K562 (cell line): ENCODE measurements around the gene CREB3L1. TPM values are rescaled to one million over a fixed set of nuclear protein-coding genes. Genes with fewer than 3 reads are reported as not detected.

Source experiments
- ADNP ChIP-seq: fragments of 200-800 bp; sonication (Bioruptor generic); IDR thresholded peaks from 2 replicates; pipeline ENCODE4 v1.6.1; 2016; ENCODE audit warnings: missing genetic modification characterization, missing compliant biosample characterization
- BACH1 ChIP-seq: fragments of 200-800 bp; sonication (Bioruptor generic); IDR thresholded peaks from 2 replicates; pipeline ENCODE4 v1.6.1; 2016; ENCODE audit warnings: missing genetic modification characterization, missing compliant biosample characterization
- CHD1 ChIP-seq: fragments of 200-600 bp; sonication (generic); IDR thresholded peaks from one replicate; pipeline ENCODE4 v1.6.1; 2012; ENCODE audit warnings: mild to moderate bottlenecking, moderate library complexity, low read length, inconsistent platforms
- CSDE1 ChIP-seq, 2 experiments: fragments of 450-650 bp; IDR thresholded peaks; 2 replicates each; pipeline ENCODE4 v1.6.1; 2016; ENCODE audit warnings: mild to moderate bottlenecking in 1 of 2
- EGR1 ChIP-seq: fragments of 450-650 bp; conservative IDR thresholded peaks from 2 replicates; pipeline ENCODE4 v1.6.1; 2017; ENCODE audit warnings: mild to moderate bottlenecking
- ELF4 ChIP-seq: fragments of 450-650 bp; formaldehyde crosslinking; IDR thresholded peaks from 2 replicates; pipeline ENCODE4 v1.4.0; 2022; ENCODE audit warnings: missing genetic modification characterization
- EP400 ChIP-seq: fragments of 450-650 bp; IDR thresholded peaks from 2 replicates; pipeline ENCODE4 v1.6.1; 2017; ENCODE audit warnings: antibody characterized with exemption, mild to moderate bottlenecking, moderate library complexity
- ETS2 ChIP-seq: IDR thresholded peaks from 2 replicates; pipeline ENCODE4 v1.6.1; 2016; ENCODE audit warnings: borderline replicate concordance, missing genetic modification characterization, mild to moderate bottlenecking, moderate library complexity, missing compliant biosample characterization; ENCODE audit not compliant: poor library complexity, severe bottlenecking
- EZH2 ChIP-seq: IDR thresholded peaks from 2 replicates; pipeline ENCODE4 v1.6.1; 2012; ENCODE audit warnings: low read depth, mild to moderate bottlenecking, inconsistent platforms, low read length, borderline replicate concordance
- FOS ChIP-seq: IDR thresholded peaks from 3 replicates; pipeline ENCODE4 v1.6.1; 2011; ENCODE audit not compliant: insufficient read length; ENCODE audit errors: extremely low read depth
- HDAC6 ChIP-seq: IDR thresholded peaks from 2 replicates; pipeline ENCODE4 v1.6.1; 2012; ENCODE audit warnings: low read depth, mild to moderate bottlenecking, control low read depth, inconsistent platforms, low read length, moderate library complexity
- HNRNPLL ChIP-seq: fragments of 200-400 bp; formaldehyde crosslinking; IDR thresholded peaks from 2 replicates; pipeline ENCODE4 v1.6.1; 2017; ENCODE audit warnings: low read length, low read depth, mild to moderate bottlenecking; ENCODE audit not compliant: poor library complexity, severe bottlenecking
- HNRNPUL1 ChIP-seq: fragments of 200-400 bp; formaldehyde crosslinking; IDR thresholded peaks from 2 replicates; pipeline ENCODE4 v1.6.1; 2017; ENCODE audit warnings: low read length
- MED1 ChIP-seq: sonication (generic); formaldehyde crosslinking; IDR thresholded peaks from 2 replicates; pipeline ENCODE4 v1.8.1; 2023; ENCODE audit warnings: missing genetic modification reagents, borderline replicate concordance
- NR2C2 ChIP-seq, 2 experiments: fragments of 200-800 bp in 1 of 2; sonication (Bioruptor generic) in 1 of 2; sonication (generic) in 1 of 2; formaldehyde crosslinking in 1 of 2; IDR thresholded peaks; 2 replicates each; pipeline versions ENCODE4 v1.6.1 to v1.8.0; 2016 to 2022; ENCODE audit warnings: mild to moderate bottlenecking in 1 of 2, missing compliant biosample characterization in 1 of 2, missing genetic modification characterization in 1 of 2, missing genetic modification reagents in 1 of 2
- PML ChIP-seq: IDR thresholded peaks from 2 replicates; pipeline ENCODE4 v1.6.1; 2012; ENCODE audit warnings: low read length, inconsistent platforms
- RFX7 ChIP-seq: fragments of 250-450 bp; sonication (Bioruptor Pico); IDR thresholded peaks from 2 replicates; pipeline ENCODE4 v1.5.1; 2021; ENCODE audit warnings: mild to moderate bottlenecking
- SP1 ChIP-seq: sonication (generic); formaldehyde crosslinking; IDR thresholded peaks from 2 replicates; pipeline ENCODE4 v1.8.1; 2022; ENCODE audit warnings: mild to moderate bottlenecking, missing genetic modification reagents
- SUPT5H ChIP-seq: fragments of 450-650 bp; IDR thresholded peaks from 2 replicates; pipeline ENCODE4 v1.6.1; 2016
- ZNF174 ChIP-seq: fragments of 250-450 bp; sonication (Bioruptor Pico); IDR thresholded peaks from 2 replicates; pipeline ENCODE4 v1.4.0; 2020; ENCODE audit warnings: mild to moderate bottlenecking
- ZNF232 ChIP-seq: sonication (generic); formaldehyde crosslinking; IDR thresholded peaks from 2 replicates; pipeline ENCODE4 v1.8.0; 2022; ENCODE audit warnings: mild to moderate bottlenecking, missing genetic modification reagents
- ZNF436 ChIP-seq: fragments of 250-450, 450-650 bp; sonication (Bioruptor Pico); formaldehyde crosslinking; IDR thresholded peaks from 2 replicates; pipeline ENCODE4 v1.7.0; 2020; ENCODE audit warnings: mild to moderate bottlenecking
- ZNF717 ChIP-seq: fragments of 250-450 bp; sonication (Bioruptor Pico); IDR thresholded peaks from 2 replicates; pipeline ENCODE4 v1.5.0; 2021
- ZNF740 ChIP-seq, 3 experiments: fragments of 200-800 bp in 1 of 3; sonication (Bioruptor generic) in 1 of 3; sonication (generic) in 1 of 3; formaldehyde crosslinking in 1 of 3; IDR thresholded peaks; 2 replicates each; pipeline versions ENCODE4 v1.6.1 to v1.8.0; 2016 to 2022; ENCODE audit warnings: mild to moderate bottlenecking in 2 of 3, missing compliant biosample characterization in 2 of 3, missing genetic modification characterization in 2 of 3, missing genetic modification reagents in 1 of 3
- ZNF79 ChIP-seq: fragments of 250-450 bp; sonication (Bioruptor Pico); IDR thresholded peaks from 2 replicates; pipeline ENCODE4 v1.4.0; 2020; ENCODE audit warnings: low read depth, mild to moderate bottlenecking, moderate library complexity
- ZNF830 ChIP-seq: fragments of 250-450 bp; sonication (Bioruptor Pico); IDR thresholded peaks from 2 replicates; pipeline ENCODE4 v1.5.0; 2021; ENCODE audit warnings: mild to moderate bottlenecking
- polyA plus RNA-seq, 8 experiments: library from polyadenylated mRNA; depleted of rRNA in 4 of 8; stranded (reverse) in 5 of 8; unstranded in 3 of 8; fragments of >200 nt; fragmentation: Nextera tagmentation in 2 of 8; fragmentation: Illumina TruSeq in 1 of 8; extraction: Ambion mirVana in 2 of 8; extraction: Trizol in 1 of 8; gene quantifications; 2 replicates each; pipeline versions ENCODE4 v1.2.1 to v1.2.3, GENCODE V29; 2011 to 2014; ENCODE audit warnings: inconsistent platforms in 1 of 8, missing spikeins in 1 of 8
- total RNA-seq, 7 experiments: library from RNA; depleted of rRNA in 6 of 7; stranded (reverse); fragments of >200 nt in 6 of 7; fragmentation: Illumina TruSeq in 2 of 7; extraction: Trizol in 2 of 7; gene quantifications; 2 replicates each; pipeline versions ENCODE4 v1.2.1 to v1.2.3, GENCODE V29; 2011 to 2021; ENCODE audit warnings: low replicate concordance in 1 of 7

Gene CREB3L1
- total and polyA plus RNA-seq, 9 of the 15 experiments (the other 6 are each of a cell fraction or from before 2014, with no cell fraction given), result 1.2 to 27.6 (median 3.7) TPM

GRCh38 chr11:46294365-46295309 is 17.2 kb downstream of the CREB3L1 start (continued):
- TF ChIP-seq MED1 (CRISPR knock-in tag) (no peak), CSDE1 (IDR thresholded peaks at IDR 0.05) (no peak), EGR1 (0 out of 2 replicates have a peak, but pooled peaks have one; percentile 13), PML (no peak), HNRNPUL1 (no peak), SUPT5H (no peak), ELF4 (CRISPR knock-in tag) (no peak), ZNF174 (no peak), ZNF740 (CRISPR knock-in tag; IDR thresholded peaks at IDR 0.05) (peak; percentile 99), ZNF740 (tag; IDR thresholded peaks at IDR 0.05) (peak in 1 of 2 experiments; percentile 95; a peak in 2 of 4 replicates), ZNF717 (CRISPR knock-in tag) (no peak), NR2C2 (CRISPR knock-in tag; IDR thresholded peaks at IDR 0.05) (no peak), NR2C2 (tag; IDR thresholded peaks at IDR 0.05) (no peak), ADNP (tag) (no peak), ETS2 (no peak), RFX7 (CRISPR knock-in tag) (no peak), EP400 (peak; percentile 62), HDAC6 (no peak), ZNF436 (no peak), SP1 (CRISPR knock-in tag) (no peak), EZH2 (no peak), FOS (no peak), CHD1 (no peak), ZNF232 (CRISPR knock-in tag) (no peak), HNRNPLL (peak; percentile 7), ZNF830 (CRISPR knock-in tag) (no peak), BACH1 (tag) (no peak), ZNF79 (CRISPR knock-in tag) (no peak)
